Measurements from ENCODE around the gene NINL. TPM values are rescaled to one million over a fixed set of nuclear protein-coding genes. Genes with fewer than 3 reads are reported as not detected.

Gene NINL
- total and polyA plus RNA-seq, 2 of the 8 experiments (the other 6 are each of a cell fraction or from before 2014, with no cell fraction given) = 15.3 to 30.0 TPM

GRCh38 chr20:25507385-25508082, 77.8 kb downstream of the NINL start:
- no peaks in the 10 kb centered on the region for H3K9me3 ChIP-seq (ENCODE audit: insufficient read depth in 2 of 2, low read depth in 1 of 2, low read length in 1 of 2)
- H3K4me2 ChIP-seq (ENCODE audit: insufficient read depth in 1 of 2, low read depth in 2 of 2, low read length in 2 of 2) = no peak overlapping the region
- ChIA-PET POLR2A (ENCODE audit: partially characterized antibody) (interaction anchor here (1.2 kb wide), 1 partner anchor 15 kb away, joined by 3 read pairs; no protein-coding TSS in a partner anchor), CTCF (ENCODE audit: partially characterized antibody) (interaction anchor here (1.0 to 2.0 kb wide), 5 partner anchors 14 to 171 kb away, joined by 3 to 6 read pairs (median 5); no protein-coding TSS in a partner anchor)
- no peak overlapping the region for H2AK5ac ChIP-seq (ENCODE audit: low read depth, low read length)
- no peaks in the 10 kb centered on the region for H3K27me3 ChIP-seq (replicated peaks in 1 of 4; ENCODE audit: control insufficient read depth in 3 of 4, extremely low read depth in 1 of 4, insufficient read depth in 3 of 4, low read length in 3 of 4)
- H3K14ac ChIP-seq (ENCODE audit: insufficient read length) = no peak overlapping the region
- H2BK12ac ChIP-seq (ENCODE audit: low read depth, low read length) = no peak overlapping the region
- no peak overlapping the region for H3K4me3 ChIP-seq (ENCODE audit: extremely low read depth in 1 of 4, insufficient read depth in 2 of 4, low read depth in 3 of 4, low read length in 4 of 4)
- no peak overlapping the region for H3K18ac ChIP-seq (ENCODE audit: extremely low read depth, low read length)
- H3K23ac ChIP-seq (ENCODE audit: insufficient read length) = no peak overlapping the region
- DNase-seq (ENCODE audit: low read depth in 1 of 2, low spot score in 2 of 2) = no peak
- H4K5ac ChIP-seq (ENCODE audit: insufficient read length, low read depth, low read length) = no peak overlapping the region
- H4K91ac ChIP-seq (replicated peaks; ENCODE audit: insufficient read length, low read length) = no peak overlapping the region
- no peak for FAIRE-seq
- TF ChIP-seq JUN (IDR thresholded peaks at IDR 0.05; ENCODE audit: low read depth, low read length) = no peak
- TF ChIP-seq SRF (IDR thresholded peaks at IDR 0.05; ENCODE audit: low read depth, low read length) = no peak
- no peak for TF ChIP-seq MAFK (IDR thresholded peaks at IDR 0.05; ENCODE audit: low read depth, low read length)
- no peak for TF ChIP-seq ATF2 (IDR thresholded peaks at IDR 0.05; ENCODE audit: low read length)
- no peak for TF ChIP-seq BRCA1 (IDR thresholded peaks at IDR 0.05; ENCODE audit: low read depth, low read length)
- no peak for TF ChIP-seq SP4 (IDR thresholded peaks at IDR 0.05; ENCODE audit: low read length)
- no peak for TF ChIP-seq CEBPB (IDR thresholded peaks at IDR 0.05; ENCODE audit: low read depth, low read length)
- H2BK5ac ChIP-seq (ENCODE audit: low read depth, low read length) = no peak overlapping the region
- H3K79me1 ChIP-seq (ENCODE audit: low read depth, low read length) = no peaks in the 10 kb centered on the region; the same call in 1 of the 2 replicates
- H3K23me2 ChIP-seq (ENCODE audit: low read depth, low read length) = no peaks in the 10 kb centered on the region
- H3K36me3 ChIP-seq (ENCODE audit: control insufficient read depth in 2 of 4, insufficient read depth in 4 of 4, low read length in 3 of 4) = peaks cover 2 to 41% (median 37%) of the 10 kb centered on the region in 4 experiments; a peak in 7 of 8 replicates
- H2AFZ ChIP-seq (ENCODE audit: low read length) = no peak overlapping the region
- no peaks in the 10 kb centered on the region for H3K4me1 ChIP-seq (replicated peaks in 1 of 4; ENCODE audit: control insufficient read depth in 3 of 4, insufficient read depth in 4 of 4, low read length in 3 of 4)
- H4K20me1 ChIP-seq (replicated peaks in 1 of 2; ENCODE audit: control insufficient read depth in 1 of 2, insufficient read depth in 2 of 2, low read length in 2 of 2) = peaks cover 3 to 9% of the 10 kb centered on the region in 2 experiments
- no peak overlapping the region for H3K4ac ChIP-seq (replicated peaks; ENCODE audit: insufficient read length, low read depth, low read length)
- H2BK20ac ChIP-seq (ENCODE audit: low read length) = no peak overlapping the region
- no peak overlapping the region for H3K9ac ChIP-seq (replicated peaks in 1 of 4; ENCODE audit: extremely low read depth in 1 of 4, low read depth in 3 of 4, low read length in 3 of 4)
- no peak overlapping the region for H2BK15ac ChIP-seq (ENCODE audit: low read length)
- no peak overlapping the region for H2BK120ac ChIP-seq (replicated peaks; ENCODE audit: low read depth, low read length)
- 95% methylated on average over 8 of the region's 8 CpGs; no CpG with 5 or more reads in 1 of the 2 experiments for WGBS, 2 experiments (ENCODE audit: extremely low coverage in 1 of 2, insufficient coverage in 1 of 2, insufficient read length in 1 of 2, insufficient replicate concordance in 2 of 2, low coverage in 1 of 2, low lambda C conversion rate in 2 of 2, missing lambda C conversion rate in 1 of 2)
- no peak overlapping the region for H3K56ac ChIP-seq (replicated peaks; ENCODE audit: insufficient read length, low read depth, low read length)
- H4K8ac ChIP-seq (ENCODE audit: extremely low read depth, insufficient read depth, low read length) = no peak overlapping the region
- no peak overlapping the region for H3K27ac ChIP-seq (ENCODE audit: low read depth, low read length)
- no peaks in the 10 kb centered on the region for H3K79me2 ChIP-seq (ENCODE audit: control insufficient read depth in 1 of 2, insufficient read depth in 2 of 2, low read length in 2 of 2)
